ENCODE data around the gene RAVER2. TPM values are rescaled to one million over a fixed set of nuclear protein-coding genes. Genes with fewer than 3 reads are reported as not detected.
"Not testable (repeated sequence)": the region's sequence is repeated elsewhere in the genome, so short reads cannot be mapped to it uniquely, and the experiment has no call there.

Gene RAVER2
- polyA plus RNA-seq, 2 of the 4 experiments (the other 2 are of a cell fraction): 6.2 to 17.2 TPM

DNA sequence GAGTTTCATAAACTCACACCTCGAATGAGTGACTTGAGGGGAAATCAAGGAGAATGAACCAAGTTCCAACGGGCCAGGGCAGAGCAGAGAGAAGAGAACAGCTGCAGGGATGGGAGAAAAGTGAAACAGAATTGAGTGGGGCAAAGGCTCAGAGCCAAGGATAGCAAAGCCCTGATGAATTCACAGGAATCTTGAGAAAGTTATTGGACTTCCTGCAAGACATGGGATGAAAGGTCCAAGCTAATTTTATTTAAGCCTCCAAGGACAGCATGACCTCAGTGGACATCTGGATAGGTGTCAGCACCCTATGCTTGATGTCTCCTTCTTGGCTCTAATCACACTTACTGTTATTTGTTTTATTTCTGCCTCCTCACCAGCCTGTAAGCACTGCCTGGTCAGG lies 43.0 kb upstream of the RAVER2 start:
- WGBS (ENCODE audit: missing lambda C conversion rate): 9% methylated on average over 2 of the region's 2 CpGs
- Histone ChIP-seq H3K27ac (no peak overlapping the region), H3K4me3 (no peak overlapping the region), H3K4me2 (no peak overlapping the region), H3K9me3 (no peaks in the 10 kb centered on the region), H3K4me1 (no peaks in the 10 kb centered on the region)
- CTCF ChIA-PET: interaction anchor here (0.6 kb wide), 1 partner anchor 26 kb away, joined by 4 read pairs; no protein-coding TSS in a partner anchor
- no peak for FAIRE-seq
- ATAC-seq: no peak
- POLR2A ChIA-PET: no interaction called here
- TF ChIP-seq NFE2L2 (conservative IDR thresholded peaks at IDR 0.05; ENCODE audit: low read length) (no peak), RNF2 (IDR thresholded peaks at IDR 0.05; ENCODE audit: borderline replicate concordance, low read depth) (no peak), HDAC2 (IDR thresholded peaks at IDR 0.05) (no peak)
- DNase-seq (ENCODE audit: low read depth in 1 of 2, low spot score in 1 of 2): no peak

DNA sequence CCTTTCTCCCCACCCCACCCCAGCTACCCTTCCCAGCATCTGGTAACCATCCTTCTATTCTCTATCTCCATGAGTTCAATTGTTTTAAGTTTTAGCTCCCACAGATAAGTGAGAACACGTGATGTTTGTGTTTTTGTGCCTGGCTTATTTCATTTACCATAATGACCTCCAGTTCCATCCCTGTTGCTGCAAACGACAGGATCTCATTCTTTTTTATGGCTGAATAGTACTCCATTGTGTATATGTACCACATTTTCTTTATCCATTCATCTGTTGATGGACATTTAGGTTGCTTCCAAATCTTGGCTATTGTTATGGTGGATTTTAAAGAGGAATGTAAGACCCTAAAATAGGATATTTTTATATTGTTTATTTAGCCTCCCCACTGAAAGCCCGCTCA lies 42.2 kb upstream of the RAVER2 start:
- WGBS (ENCODE audit: missing lambda C conversion rate): 32% methylated on average over 3 of the region's 3 CpGs
- H3K9me3 ChIP-seq; DNase-seq (ENCODE audit: low read depth in 1 of 2, low spot score in 1 of 2); ATAC-seq; POLR2A ChIA-PET; CTCF ChIA-PET; H3K27ac ChIP-seq; H3K4me1 ChIP-seq; H3K4me3 ChIP-seq; H3K4me2 ChIP-seq; FAIRE-seq: not testable (repeated sequence)

DNA sequence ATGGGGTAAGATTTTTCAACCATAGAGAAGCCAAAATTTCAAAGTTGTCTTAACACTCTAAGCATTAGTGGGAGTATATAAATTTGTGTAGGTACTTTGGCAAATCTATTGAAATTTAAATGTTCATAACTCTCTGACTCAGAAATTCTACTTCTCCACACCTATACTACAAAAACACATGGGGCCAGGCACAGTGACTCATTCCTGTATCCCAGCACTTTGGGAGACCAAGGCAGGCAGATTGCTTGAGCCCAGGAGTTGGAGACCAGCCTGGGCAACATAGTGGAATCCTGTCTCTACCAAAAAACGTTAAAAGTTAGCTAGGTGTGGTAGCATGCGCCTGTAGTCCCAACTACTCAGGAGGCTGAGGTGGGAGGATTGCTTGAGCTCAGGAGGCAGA lies 41.3 kb upstream of the RAVER2 start:
- DNase-seq (ENCODE audit: low read depth in 1 of 2, low spot score in 1 of 2) (no peak), FAIRE-seq (no peak), ATAC-seq (no peak)
- Histone ChIP-seq H3K4me1 (no peaks in the 10 kb centered on the region), H3K4me2 (no peak overlapping the region), H3K4me3 (no peak overlapping the region), H3K27ac (no peak overlapping the region), H3K9me3 (no peaks in the 10 kb centered on the region)
- 20% methylated on average over 1 of the region's 2 CpGs for WGBS (ENCODE audit: missing lambda C conversion rate)
- ChIA-PET CTCF (no interaction called here), POLR2A (no interaction called here)
- TF ChIP-seq RAD21 (conservative IDR thresholded peaks at IDR 0.05 in 1 of 2, IDR thresholded peaks at IDR 0.05 in 1 of 2): no peak
- no peak for TF ChIP-seq ELK1 (IDR thresholded peaks at IDR 0.05; ENCODE audit: low read depth, low read length)
- TF ChIP-seq ESRRA (IDR thresholded peaks at IDR 0.05; ENCODE audit: borderline replicate concordance, low read length): no peak
- no peak for TF ChIP-seq HOXB13 (CRISPR knock-in tag; IDR thresholded peaks at IDR 0.05; ENCODE audit: low read depth)
- TF ChIP-seq CEBPB (IDR thresholded peaks at IDR 0.05): no peak
- no peak for TF ChIP-seq RNF2 (IDR thresholded peaks at IDR 0.05; ENCODE audit: borderline replicate concordance, low read depth)
- TF ChIP-seq TFCP2L1 (CRISPR knock-in tag; IDR thresholded peaks at IDR 0.05): no peak
- no peak for TF ChIP-seq JUNB (IDR thresholded peaks at IDR 0.05)
- TF ChIP-seq MAX (IDR thresholded peaks at IDR 0.05): no peak
- no peak for TF ChIP-seq SMC3 (IDR thresholded peaks at IDR 0.05)
- no peak for TF ChIP-seq CHD4 (IDR thresholded peaks at IDR 0.05; ENCODE audit: borderline replicate concordance)

- TF ChIP-seq FOSL2 (IDR thresholded peaks at IDR 0.05) (no peak), FOSL2 (CRISPR knock-in tag; IDR thresholded peaks at IDR 0.05) (no peak), CBX8 (IDR thresholded peaks at IDR 0.05) (no peak), CHD2 (IDR thresholded peaks at IDR 0.05; ENCODE audit: low read length, partially characterized antibody) (no peak), JUNB (IDR thresholded peaks at IDR 0.05) (no peak), FOSB (CRISPR knock-in tag; IDR thresholded peaks at IDR 0.05) (no peak), SMC3 (IDR thresholded peaks at IDR 0.05) (no peak), EP300 (IDR thresholded peaks at IDR 0.05) (no peak), MAX (IDR thresholded peaks at IDR 0.05) (no peak), RNF2 (IDR thresholded peaks at IDR 0.05; ENCODE audit: borderline replicate concordance, low read depth) (no peak), HOXB5 (CRISPR knock-in tag; IDR thresholded peaks at IDR 0.05) (no peak), RARB (CRISPR knock-in tag; IDR thresholded peaks at IDR 0.05) (no peak)
- TF ChIP-seq, protein P1, sequence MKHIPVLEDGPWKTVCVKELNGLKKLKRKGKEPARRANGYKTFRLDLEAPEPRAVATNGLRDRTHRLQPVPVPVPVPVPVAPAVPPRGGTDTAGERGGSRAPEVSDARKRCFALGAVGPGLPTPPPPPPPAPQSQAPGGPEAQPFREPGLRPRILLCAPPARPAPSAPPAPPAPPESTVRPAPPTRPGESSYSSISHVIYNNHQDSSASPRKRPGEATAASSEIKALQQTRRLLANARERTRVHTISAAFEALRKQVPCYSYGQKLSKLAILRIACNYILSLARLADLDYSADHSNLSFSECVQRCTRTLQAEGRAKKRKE (CRISPR knock-in tag; IDR thresholded peaks at IDR 0.05; ENCODE audit: low read depth): no peak
- Histone ChIP-seq H3K27ac (no peak overlapping the region), H3K4me1 (no peaks in the 10 kb centered on the region), H3K9me3 (no peaks in the 10 kb centered on the region), H3K4me2 (no peak overlapping the region), H3K4me3 (no peak overlapping the region)
- CTCF ChIA-PET: no interaction called here
- POLR2A ChIA-PET: no interaction called here
- 14% methylated on average over 1 of the region's 1 CpG for WGBS (ENCODE audit: missing lambda C conversion rate)
- ATAC-seq (no peak), FAIRE-seq (no peak), DNase-seq (ENCODE audit: low read depth in 1 of 2, low spot score in 1 of 2) (no peak)
Measured at GRCh38 chr1:64705591-64705990, 39.3 kb upstream of the RAVER2 start.

Measured in A549 (cell line).